ENCODE results near the gene TIMELESS. TPM values are rescaled to one million over a fixed set of nuclear protein-coding genes. Genes with fewer than 3 reads are reported as not detected.

The TIMELESS gene
- total RNA-seq, 2 experiments from 2014 or later, result 46.5 to 103 TPM

GRCh38 chr12:56437430-56438176, 11.6 kb downstream of the TIMELESS start:
- POLR2A ChIA-PET, result interaction anchor here (0.7 to 1.4 kb wide), 5 partner anchors 13 to 152 kb away, joined by 3 to 6 read pairs (median 3); no protein-coding TSS in a partner anchor
- Histone ChIP-seq H3K9me3 (ENCODE audit: low read length) (peaks cover 8% of the 10 kb centered on the region; the same call in 1 of the 2 replicates), H3K9me2 (ENCODE audit: insufficient read depth, low read length) (no peaks in the 10 kb centered on the region), H3K4me2 (ENCODE audit: low read length) (no peak overlapping the region), H3K36me3 (ENCODE audit: insufficient read depth, low read length) (peaks cover 61% of the 10 kb centered on the region), H3K27ac (ENCODE audit: low read depth, low read length, poor library complexity, severe bottlenecking) (no peak overlapping the region), H3K4me1 (ENCODE audit: insufficient read depth, low read length, poor library complexity, severe bottlenecking) (no peaks in the 10 kb centered on the region), H2AFZ (ENCODE audit: low read length) (no peak overlapping the region), H3K4me3 (ENCODE audit: low read depth, low read length, poor library complexity, severe bottlenecking) (no peak overlapping the region), H4K20me1 (ENCODE audit: insufficient read depth, low read length) (no peaks in the 10 kb centered on the region), H3K79me2 (ENCODE audit: insufficient read depth, low read depth, low read length) (peaks cover 66% of the 10 kb centered on the region)
- CTCF ChIA-PET (ENCODE audit: unreplicated experiment), result no interaction called here
- TF ChIP-seq CTCF (conservative IDR thresholded peaks at IDR 0.05; ENCODE audit: low read length), result no peak
- no peak for TF ChIP-seq EZH2phosphoT487 (IDR thresholded peaks at IDR 0.05; ENCODE audit: borderline replicate concordance, low read depth, low read length)
- intact Hi-C loops (cut with micrococcal nuclease; ENCODE audit: unreplicated experiment), result no loop called here
- no TSS peak for BruUV-seq (replicated peaks)
- no peak for DNase-seq (ENCODE audit: low spot score)

GRCh38 chr12:56434828-56435227, 14.4 kb downstream of the TIMELESS start:
- Histone ChIP-seq H3K36me3 (ENCODE audit: insufficient read depth, low read length) (peaks cover 63% of the 10 kb centered on the region), H3K4me1 (ENCODE audit: insufficient read depth, low read length, poor library complexity, severe bottlenecking) (no peaks in the 10 kb centered on the region), H3K9me3 (ENCODE audit: low read length) (peaks cover 4% of the 10 kb centered on the region; the same call in 1 of the 2 replicates), H3K79me2 (ENCODE audit: insufficient read depth, low read depth, low read length) (peaks cover 39% of the 10 kb centered on the region), H3K9me2 (ENCODE audit: insufficient read depth, low read length) (no peaks in the 10 kb centered on the region), H2AFZ (ENCODE audit: low read length) (no peak overlapping the region), H3K4me2 (ENCODE audit: low read length) (no peak overlapping the region), H3K27ac (ENCODE audit: low read depth, low read length, poor library complexity, severe bottlenecking) (no peak overlapping the region), H3K4me3 (ENCODE audit: low read depth, low read length, poor library complexity, severe bottlenecking) (no peak overlapping the region), H4K20me1 (ENCODE audit: insufficient read depth, low read length) (no peaks in the 10 kb centered on the region)
- CTCF ChIA-PET (ENCODE audit: unreplicated experiment), result no interaction called here
- TF ChIP-seq CTCF (conservative IDR thresholded peaks at IDR 0.05; ENCODE audit: low read length) (no peak), EZH2phosphoT487 (IDR thresholded peaks at IDR 0.05; ENCODE audit: borderline replicate concordance, low read depth, low read length) (no peak)
- no TSS peak for BruUV-seq (replicated peaks)
- intact Hi-C loops (cut with micrococcal nuclease; ENCODE audit: unreplicated experiment), result no loop called here
- POLR2A ChIA-PET, result interaction anchor here (0.6 to 1.2 kb wide), 2 partner anchors 16 to 17 kb away, joined by 3 to 4 read pairs; no protein-coding TSS in a partner anchor
- DNase-seq (ENCODE audit: low spot score), result no peak

GRCh38 chr12:56431850-56432249, 17.4 kb downstream of the TIMELESS start:
- TF ChIP-seq EZH2phosphoT487 (IDR thresholded peaks at IDR 0.05; ENCODE audit: borderline replicate concordance, low read depth, low read length), result no peak
- TF ChIP-seq CTCF (conservative IDR thresholded peaks at IDR 0.05; ENCODE audit: low read length), result no peak
- Histone ChIP-seq H3K4me1 (ENCODE audit: insufficient read depth, low read length, poor library complexity, severe bottlenecking) (no peaks in the 10 kb centered on the region), H4K20me1 (ENCODE audit: insufficient read depth, low read length) (no peaks in the 10 kb centered on the region), H3K27ac (ENCODE audit: low read depth, low read length, poor library complexity, severe bottlenecking) (no peak overlapping the region), H3K79me2 (ENCODE audit: insufficient read depth, low read depth, low read length) (peaks cover 12% of the 10 kb centered on the region), H3K36me3 (ENCODE audit: insufficient read depth, low read length) (peaks cover 78% of the 10 kb centered on the region), H3K4me3 (ENCODE audit: low read depth, low read length, poor library complexity, severe bottlenecking) (no peak overlapping the region), H3K9me3 (ENCODE audit: low read length) (peaks cover 3% of the 10 kb centered on the region; the same call in 1 of the 2 replicates), H3K9me2 (ENCODE audit: insufficient read depth, low read length) (no peaks in the 10 kb centered on the region), H2AFZ (ENCODE audit: low read length) (no peak overlapping the region), H3K4me2 (ENCODE audit: low read length) (no peak overlapping the region)
- ChIA-PET CTCF (ENCODE audit: unreplicated experiment) (no interaction called here), POLR2A (no interaction called here)
- intact Hi-C loops (cut with micrococcal nuclease; ENCODE audit: unreplicated experiment), result no loop called here
- BruUV-seq (replicated peaks), result no TSS peak
- DNase-seq (ENCODE audit: low spot score), result no peak

Measured in OCI-LY7 (cell line).